Measurements from ENCODE around the gene YTHDF1.
A peak's percentile ranks its signal among the peaks of the same experiment; 100 is the strongest.
"Not testable (repeated sequence)": the region's sequence is repeated elsewhere in the genome, so short reads cannot be mapped to it uniquely, and the experiment has no call there.

The YTHDF1 gene

DNA sequence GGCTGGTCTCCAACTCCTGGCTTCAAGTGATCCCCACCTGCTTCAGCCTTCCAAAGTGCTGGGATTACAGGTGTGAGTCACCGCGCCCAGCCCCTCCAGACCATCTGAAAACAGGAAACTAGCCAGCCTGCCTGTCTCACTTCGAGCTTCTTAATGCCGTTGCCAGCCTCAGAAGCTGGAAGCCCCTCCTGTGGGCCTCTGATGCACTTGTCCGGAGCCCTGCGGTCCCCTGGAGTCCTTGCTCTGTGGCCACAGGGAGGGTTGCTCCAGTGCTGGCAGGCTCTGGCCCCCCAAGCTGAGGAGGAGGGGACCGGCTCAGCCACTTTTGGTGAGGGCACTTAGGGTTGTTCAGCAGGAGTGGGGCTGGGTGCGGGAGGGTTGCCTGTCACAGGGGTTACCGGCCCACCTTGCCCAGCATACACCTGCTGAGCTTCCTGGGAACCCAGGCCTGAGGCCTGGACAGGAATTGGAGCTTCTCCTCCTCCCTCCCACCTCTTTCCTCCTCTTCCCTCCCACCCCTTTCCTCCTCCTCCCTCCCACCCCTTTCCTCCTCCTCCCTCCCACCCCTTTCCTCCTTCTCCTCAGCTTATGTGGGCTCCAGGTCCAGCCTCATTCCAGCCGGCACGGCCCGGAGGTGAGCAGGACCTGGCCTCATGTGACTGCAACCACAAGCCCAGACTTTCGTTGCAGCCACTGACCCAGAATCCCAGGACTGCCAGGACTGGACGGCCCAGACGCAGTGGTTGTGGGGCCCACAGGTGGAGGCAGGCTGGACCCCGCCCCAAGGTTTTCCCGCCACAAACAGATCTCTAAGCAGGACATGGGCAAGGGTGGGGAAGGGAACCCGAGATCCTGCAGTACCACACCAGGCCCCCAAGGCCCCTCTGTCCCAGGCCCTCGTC lies 10.4 kb upstream of the YTHDF1 start:
- DNase-seq: no peak

DNA sequence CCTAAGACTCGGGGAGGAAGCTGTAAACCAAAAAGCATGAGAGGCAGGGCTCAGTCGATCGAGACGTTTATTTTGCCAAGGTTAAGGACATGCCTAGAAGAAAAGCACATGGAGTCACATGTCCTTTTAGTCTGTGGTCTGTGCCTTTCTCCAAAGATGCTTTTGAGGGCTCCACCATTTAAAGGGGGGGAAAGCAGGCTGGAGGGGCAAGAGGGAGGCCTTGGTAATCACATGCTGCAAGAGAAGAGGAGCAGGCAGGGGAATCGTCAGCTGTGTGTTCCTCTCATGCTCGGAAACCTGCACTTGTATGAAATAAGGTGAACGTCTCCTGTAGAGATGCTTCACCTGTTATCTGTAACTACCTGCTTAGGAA lies 9.1 kb upstream of the YTHDF1 start:
- no peak for DNase-seq

- DNase-seq: peak; percentile 60
Observed at GRCh38 chr20:63224412-63225081, 8.6 kb upstream of the YTHDF1 start.

DNA sequence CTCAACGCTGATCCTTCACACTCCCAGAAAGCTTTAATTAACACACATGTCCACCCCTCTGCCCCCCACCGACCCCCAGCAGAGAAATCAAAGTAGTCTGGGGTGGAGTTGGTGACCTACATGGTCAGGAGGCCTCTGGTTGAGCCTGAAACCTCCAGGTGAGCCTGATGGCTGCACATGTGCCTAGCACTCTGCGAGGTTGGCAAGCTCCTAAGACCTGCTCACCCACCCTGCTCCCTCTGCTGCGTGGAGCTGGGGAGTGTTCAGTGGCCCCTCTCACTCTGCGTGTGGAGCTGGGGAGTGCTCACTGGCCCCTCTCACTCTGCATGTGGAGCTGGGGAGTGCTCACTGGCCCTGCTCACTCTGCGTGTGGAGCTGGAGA lies 7.9 kb upstream of the YTHDF1 start:
- no peak for DNase-seq

GRCh38 chr20:63223121-63223825 lies 7.3 kb upstream of the YTHDF1 start:
- DNase-seq: peak; percentile 41

DNA sequence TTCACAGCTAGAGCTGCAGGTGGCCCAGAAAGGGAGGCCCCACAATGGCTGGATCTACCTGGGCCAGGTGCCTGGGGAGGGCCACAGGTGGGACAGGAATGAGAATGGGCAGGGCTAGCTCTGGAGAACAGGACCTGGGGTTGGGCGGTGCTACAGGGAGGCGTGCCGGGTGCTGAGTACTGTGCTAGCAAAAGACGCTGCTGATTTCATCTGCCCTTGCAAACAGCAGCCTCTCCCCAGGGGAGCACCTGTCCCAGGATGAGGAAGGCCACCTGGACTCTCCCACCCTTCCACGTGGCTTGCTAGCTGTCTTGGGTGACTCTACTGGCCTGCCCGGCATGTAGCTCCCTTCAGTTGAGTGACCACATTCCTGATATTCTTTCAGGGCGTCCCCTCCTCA lies 6.6 kb upstream of the YTHDF1 start:
- DNase-seq: no peak

GRCh38 chr20:63221400-63222053 lies 5.6 kb upstream of the YTHDF1 start:
- DNase-seq: not testable (repeated sequence)

DNA sequence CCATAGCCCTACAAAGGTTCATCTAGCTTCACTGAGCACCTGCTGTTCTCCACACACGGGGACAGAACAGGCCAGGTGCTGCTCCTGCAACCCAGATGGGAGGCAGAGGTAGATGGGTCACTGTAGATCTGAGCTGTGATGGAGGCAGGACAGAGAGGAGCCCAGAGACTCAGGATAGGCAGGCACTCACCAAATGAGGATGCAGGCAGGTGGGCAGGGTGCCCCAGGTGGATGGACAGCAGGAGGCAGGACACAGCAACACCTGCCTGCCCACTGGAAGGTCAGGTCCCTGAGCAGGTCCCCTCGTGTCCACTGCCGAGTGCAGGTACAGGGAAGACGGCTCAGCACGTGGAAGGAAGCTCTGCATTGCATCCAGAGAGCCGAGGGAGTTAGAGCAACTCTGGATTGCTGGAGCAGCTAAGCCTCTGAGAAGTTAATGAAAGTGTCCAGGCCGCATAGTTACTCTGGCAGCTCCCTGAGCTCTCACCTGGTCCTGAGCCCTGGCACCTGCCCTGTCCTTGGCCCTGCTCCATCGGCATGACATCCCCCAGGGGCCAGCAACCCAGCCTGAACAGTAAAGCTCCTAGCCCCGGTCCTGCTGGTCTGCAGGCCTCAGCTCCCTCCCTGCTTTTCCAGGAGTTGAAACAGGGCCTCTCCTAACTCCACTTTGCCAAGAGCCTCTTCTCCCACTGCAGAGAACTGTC lies 4.9 kb upstream of the YTHDF1 start:
- DNase-seq: no peak

- DNase-seq: no peak
Observed at GRCh38 chr20:63219866-63220521, 4.1 kb upstream of the YTHDF1 start.

- no peak for DNase-seq
Observed at GRCh38 chr20:63219447-63219821, 3.5 kb upstream of the YTHDF1 start.

- DNase-seq: no peak
Observed at GRCh38 chr20:63218701-63219446, 2.9 kb upstream of the YTHDF1 start.

DNA sequence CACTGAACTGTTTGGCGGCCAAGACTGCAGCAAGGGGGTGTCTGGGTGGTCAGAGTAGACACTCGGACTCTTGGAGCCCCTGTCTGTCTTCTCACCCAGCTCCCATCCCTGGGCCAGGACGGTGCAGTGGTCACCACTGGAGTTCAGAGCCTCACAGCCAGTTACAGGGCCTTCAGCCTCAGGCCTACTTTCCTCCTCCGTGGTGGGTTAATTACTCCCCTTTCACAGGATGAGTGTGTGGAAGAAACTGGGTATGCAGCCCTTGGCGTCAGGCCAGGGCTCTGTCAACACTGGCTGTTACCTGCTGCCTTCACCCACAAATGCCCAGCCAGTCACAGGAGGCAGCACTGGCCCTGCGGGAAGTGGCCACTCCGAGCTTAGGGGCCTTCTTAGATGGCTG lies 1.8 kb upstream of the YTHDF1 start:
- no peak for DNase-seq

DNA sequence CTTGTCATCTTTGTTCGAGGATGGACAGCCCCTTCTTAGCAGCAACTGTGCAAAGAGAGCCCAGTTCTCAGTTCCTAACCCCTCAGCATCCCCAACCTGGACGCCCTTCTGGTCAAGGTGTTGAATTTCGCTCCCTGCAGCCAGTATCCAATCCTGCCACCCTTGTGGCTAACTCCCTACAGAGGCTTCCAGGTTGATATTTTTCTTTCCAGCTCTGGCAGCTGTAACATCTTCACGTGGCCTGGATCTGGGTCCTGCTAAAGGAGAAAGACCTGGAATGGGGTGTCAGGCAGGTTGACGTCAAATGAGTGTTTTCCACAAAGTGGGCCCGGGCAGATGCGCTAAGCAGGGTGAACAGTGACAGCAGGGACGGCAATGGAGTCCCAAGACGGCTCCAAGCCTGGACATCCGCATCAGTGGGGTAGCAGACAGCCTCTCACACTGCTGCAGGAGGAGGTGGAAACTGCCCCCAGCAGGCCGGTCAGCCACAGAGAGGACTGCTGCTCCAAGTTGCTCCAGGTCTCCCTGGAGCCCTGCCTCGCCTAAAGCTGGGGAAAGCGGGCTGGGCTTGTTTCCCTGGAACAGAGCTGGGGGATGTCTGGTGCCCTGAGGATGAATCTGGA lies 1.0 kb upstream of the YTHDF1 start:
- DNase-seq: no peak

- peak; percentile 66 for DNase-seq
Observed at GRCh38 chr20:63215101-63216040, 560 bp downstream of the YTHDF1 start.

GRCh38 chr20:63214514-63214913 lies 1.4 kb downstream of the YTHDF1 start:
- no peak for DNase-seq

GRCh38 chr20:63212792-63213191 lies 3.1 kb downstream of the YTHDF1 start:
- no peak for DNase-seq

DNA sequence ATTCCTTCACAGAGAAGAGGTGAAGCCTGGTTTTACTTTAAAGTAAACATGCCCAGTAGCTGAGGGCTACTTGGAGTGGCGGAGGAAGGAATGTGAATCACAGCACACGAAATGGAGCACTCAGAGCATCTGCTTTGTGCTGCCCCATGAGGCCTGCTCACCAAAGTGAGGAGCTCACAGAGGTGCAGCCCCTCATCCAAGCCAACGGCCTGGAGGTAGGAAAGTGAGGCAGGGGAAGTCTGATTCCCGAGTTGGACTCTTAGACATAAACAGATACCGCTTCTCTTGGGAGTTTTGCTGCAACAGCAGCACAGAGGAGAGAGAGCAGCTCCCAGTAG lies 3.6 kb downstream of the YTHDF1 start:
- no peak for DNase-seq

- no peak for DNase-seq
Observed at GRCh38 chr20:63210011-63210605, 5.8 kb downstream of the YTHDF1 start.

GRCh38 chr20:63208346-63208909 lies 7.5 kb downstream of the YTHDF1 start:
- no peak for DNase-seq
